Mammary microvascular endothelial cell (primary cell): Measurements from ENCODE around the gene RASSF1. TPM values are rescaled to one million over a fixed set of nuclear protein-coding genes. Genes with fewer than 3 reads are reported as not detected.

Experiments
- total RNA-seq: library from RNA; depleted of rRNA; stranded (reverse); fragments of >200 nt; gene quantifications from 2 replicates; pipeline ENCODE4 v1.2.3, GENCODE V29; 2015

Gene RASSF1
- 29.8 and 33.4 TPM in 2 replicates for total RNA-seq

GRCh38 chr3:50340448-50341329 lies at the start of gene RASSF1:
RASSF1 (minus strand) TSS chr3:50340836; CDS start chr3:50340805, 31 bp downstream.

GRCh38 chr3:50358911-50359759 lies 18.5 kb upstream of the RASSF1 start, which contains the start of gene TMEM115:
TMEM115 (minus strand) TSS chr3:50359521; CDS start chr3:50359063, 458 bp downstream.

GRCh38 chr3:50350527-50351322 lies 10.1 kb upstream of the RASSF1 start, which contains the start of the genes CYB561D2 and NPRL2:
CYB561D2 (plus strand) TSS chr3:50350862; CDS start chr3:50351434, 572 bp downstream.
NPRL2 (minus strand) TSS chr3:50350775; CDS start chr3:50350652, 123 bp downstream.

GRCh38 chr3:50345586-50346234 lies 5.1 kb upstream of the RASSF1 start, which contains the start of gene ZMYND10:
ZMYND10 (minus strand) TSS chr3:50345732; CDS start chr3:50345579, 153 bp downstream.

GRCh38 chr3:50327943-50328691 lies 12.5 kb downstream of the RASSF1 start, which contains the start of gene TUSC2:
TUSC2 (minus strand) TSS chr3:50328223; CDS start chr3:50328099, 124 bp downstream.

GRCh38 chr3:50322386-50323091 lies 18.1 kb downstream of the RASSF1 start, which contains the start of gene HYAL2:
HYAL2 (minus strand) TSS chr3:50322745; CDS start chr3:50320489, 2,256 bp downstream.

GRCh38 chr3:50303013-50303815 lies 37.4 kb downstream of the RASSF1 start, which contains the start of gene HYAL1:
HYAL1 (minus strand) TSS chr3:50303574; CDS start chr3:50302956, 618 bp downstream.

GRCh38 chr3:50298836-50299637 lies 41.6 kb downstream of the RASSF1 start, which contains the start of the genes HYAL3 and NAA80:
HYAL3 (minus strand) TSS chr3:50299405; CDS start chr3:50295602, 3,803 bp downstream.
NAA80 (minus strand) TSS chr3:50299405; CDS start chr3:50297463, 1,942 bp downstream.

GRCh38 chr3:50292159-50293078 lies 48.2 kb downstream of the RASSF1 start, which contains the start of gene IFRD2:
IFRD2 (minus strand) TSS chr3:50292429; CDS start chr3:50292274, 155 bp downstream.

Other genes with a start within 250 kb of the RASSF1 start
- gene SEMA3F, start 185.5 kb downstream of the RASSF1 start, total RNA-seq: 160 and 166 TPM in 2 replicates
- gene GNAT1, start 149.2 kb downstream of the RASSF1 start, total RNA-seq: 0.13 TPM in 1 of 2 replicates, not detected in the other
- gene SLC38A3, start 135.6 kb downstream of the RASSF1 start, total RNA-seq: 0.20 TPM in 1 of 2 replicates, not detected in the other
- 644 and 665 TPM in 2 replicates for gene GNAI2, start 104.6 kb downstream of the RASSF1 start, total RNA-seq
- gene SEMA3B, start 71.7 kb downstream of the RASSF1 start, total RNA-seq: 0.05 TPM in 1 of 2 replicates, not detected in the other
- gene LSMEM2, start 61.7 kb downstream of the RASSF1 start, total RNA-seq: not detected in 2 replicates
- 150 and 170 TPM in 2 replicates for gene IFRD2, start 48.4 kb downstream of the RASSF1 start, total RNA-seq
- 6.6 and 15.1 TPM in 2 replicates for gene HYAL3, start 41.4 kb downstream of the RASSF1 start, total RNA-seq
- gene NAA80, start 41.4 kb downstream of the RASSF1 start, total RNA-seq: 11.6 and 16.2 TPM in 2 replicates
- 5.1 and 9.8 TPM in 2 replicates for gene HYAL1, start 37.3 kb downstream of the RASSF1 start, total RNA-seq
- 505 and 575 TPM in 2 replicates for gene HYAL2, start 18.1 kb downstream of the RASSF1 start, total RNA-seq
- 46.2 and 59.0 TPM in 2 replicates for gene TUSC2, start 12.6 kb downstream of the RASSF1 start, total RNA-seq
- gene ZMYND10, start 4.9 kb upstream of the RASSF1 start, total RNA-seq: not detected in 2 replicates
- gene NPRL2, start 9.9 kb upstream of the RASSF1 start, total RNA-seq: 15.0 and 15.5 TPM in 2 replicates
- gene CYB561D2, start 10.0 kb upstream of the RASSF1 start, total RNA-seq: 37.2 and 39.8 TPM in 2 replicates
- 61.1 and 68.4 TPM in 2 replicates for gene TMEM115, start 18.7 kb upstream of the RASSF1 start, total RNA-seq
- gene CACNA2D2, start 162.8 kb upstream of the RASSF1 start, total RNA-seq: 0.05 TPM in 1 of 2 replicates, not detected in the other
- 0.74 and 0.80 TPM in 2 replicates for gene C3orf18, start 226.9 kb upstream of the RASSF1 start, total RNA-seq
- gene HEMK1, start 228.7 kb upstream of the RASSF1 start, total RNA-seq: 8.0 and 9.3 TPM in 2 replicates